GM21447 (cell line): Measurements from ENCODE around the gene GPR157.

ENCODE experiments used
- ATAC-seq: cut with Tn5 transposase; IDR thresholded peaks from one replicate; pipeline ENCODE4 v1.9.1; 2021; ENCODE audit not compliant: unreplicated experiment

GPR157 gene

DNA sequence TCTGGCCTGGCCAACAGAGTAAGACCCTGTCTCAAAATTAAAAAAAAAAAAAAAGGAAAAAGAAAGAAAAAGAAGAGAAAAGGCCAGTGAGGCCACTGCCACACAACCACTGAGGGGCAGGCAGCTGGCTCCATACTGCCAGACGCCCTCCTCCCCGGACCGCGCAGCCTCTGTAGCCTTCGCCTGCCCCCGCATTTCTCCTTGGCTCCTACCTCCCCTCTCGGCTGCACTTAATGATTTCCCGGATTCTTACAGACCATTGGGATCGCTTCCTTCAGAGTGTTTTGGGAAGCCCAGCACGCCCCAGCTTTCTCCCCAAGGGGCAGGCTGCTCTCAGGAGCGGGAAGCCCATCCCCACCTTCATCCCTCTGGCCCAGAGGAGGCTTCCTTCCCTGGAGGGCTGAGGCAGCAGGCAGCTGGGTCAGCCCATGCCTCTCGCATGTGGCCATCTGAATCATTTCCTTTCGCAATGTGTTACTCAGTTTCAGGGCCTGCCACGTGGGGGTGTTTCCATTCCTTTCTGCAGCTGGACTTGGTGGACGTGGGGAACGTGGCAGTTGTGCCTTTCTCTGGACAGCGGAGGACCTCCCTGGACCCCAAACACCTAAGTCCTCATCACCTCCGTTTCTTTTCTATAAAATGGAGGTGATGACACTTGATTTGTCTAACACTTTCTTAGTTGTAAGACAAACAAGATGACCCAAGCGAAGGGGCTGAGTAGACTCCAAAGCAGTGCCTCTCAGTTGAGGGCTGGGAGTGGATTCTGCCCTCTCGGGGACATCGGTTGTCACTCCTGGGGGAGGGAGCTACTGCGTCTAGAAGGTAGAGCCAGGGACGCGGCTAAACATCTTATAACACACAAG, 61.7 kb downstream of the GPR157 start:
- no peak for ATAC-seq

- ATAC-seq, result no peak
Measured at GRCh38 chr1:9065213-9065751, 63.6 kb downstream of the GPR157 start.

- ATAC-seq, result no peak
Measured at GRCh38 chr1:9062846-9063245, 66.1 kb downstream of the GPR157 start.

DNA sequence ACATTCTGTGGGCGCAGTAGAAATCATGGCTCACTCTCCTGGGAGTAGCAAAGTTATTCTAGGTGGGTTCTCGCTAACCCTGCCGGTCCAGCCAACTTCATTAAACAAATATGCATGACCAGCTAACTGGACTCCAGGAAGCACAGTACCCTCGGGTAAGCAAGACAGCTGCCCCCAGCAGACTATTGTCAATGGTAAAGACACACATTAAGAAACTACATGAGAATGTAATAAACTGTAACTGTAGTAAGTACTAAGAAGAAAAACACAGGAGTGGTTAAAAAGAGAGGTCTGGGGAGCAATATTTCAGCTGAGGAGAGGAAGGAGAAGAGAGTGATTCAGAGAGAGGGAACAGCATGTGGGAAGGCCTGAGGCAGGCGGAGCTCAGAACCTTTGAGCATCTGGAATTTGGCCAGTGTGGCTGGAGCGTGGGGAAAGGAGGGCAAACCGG, 66.9 kb downstream of the GPR157 start:
- no peak for ATAC-seq

- ATAC-seq, result no peak
Measured at GRCh38 chr1:9061252-9061960, 67.5 kb downstream of the GPR157 start.

DNA sequence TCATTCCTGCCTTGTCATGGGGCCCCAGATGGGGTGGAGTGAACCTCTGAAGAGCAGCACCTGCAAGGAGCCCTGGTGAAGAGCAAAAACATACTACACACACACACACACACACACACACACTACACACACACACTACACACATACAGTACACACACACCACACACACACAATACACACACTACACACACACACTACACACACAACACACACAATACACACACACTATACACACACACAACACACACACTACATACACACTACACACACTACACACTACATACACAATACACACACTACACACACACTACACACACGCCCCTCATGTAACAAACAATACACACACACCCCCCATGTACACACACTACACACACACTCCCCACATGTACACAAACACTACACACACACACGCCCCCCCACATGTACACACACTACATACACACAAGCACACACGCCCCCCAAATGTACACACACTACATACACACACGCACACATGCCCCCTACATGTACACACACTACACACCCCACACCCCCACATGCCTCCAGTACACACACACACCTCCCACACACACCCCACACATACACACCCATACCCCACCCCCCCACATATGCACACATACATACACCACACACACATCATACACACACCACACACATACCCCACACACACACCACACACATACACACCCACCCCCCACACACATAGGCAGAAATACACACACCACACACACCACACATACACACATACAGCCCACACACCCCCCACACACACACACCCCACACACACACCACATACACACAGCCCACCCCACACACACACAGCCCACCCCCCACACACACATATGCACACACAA, 68.8 kb downstream of the GPR157 start:
- ATAC-seq, result no peak

- no peak for ATAC-seq
Measured at GRCh38 chr1:9058465-9058864, 70.4 kb downstream of the GPR157 start.

- no peak for ATAC-seq
Measured at GRCh38 chr1:9057851-9058250, 71.1 kb downstream of the GPR157 start.

DNA sequence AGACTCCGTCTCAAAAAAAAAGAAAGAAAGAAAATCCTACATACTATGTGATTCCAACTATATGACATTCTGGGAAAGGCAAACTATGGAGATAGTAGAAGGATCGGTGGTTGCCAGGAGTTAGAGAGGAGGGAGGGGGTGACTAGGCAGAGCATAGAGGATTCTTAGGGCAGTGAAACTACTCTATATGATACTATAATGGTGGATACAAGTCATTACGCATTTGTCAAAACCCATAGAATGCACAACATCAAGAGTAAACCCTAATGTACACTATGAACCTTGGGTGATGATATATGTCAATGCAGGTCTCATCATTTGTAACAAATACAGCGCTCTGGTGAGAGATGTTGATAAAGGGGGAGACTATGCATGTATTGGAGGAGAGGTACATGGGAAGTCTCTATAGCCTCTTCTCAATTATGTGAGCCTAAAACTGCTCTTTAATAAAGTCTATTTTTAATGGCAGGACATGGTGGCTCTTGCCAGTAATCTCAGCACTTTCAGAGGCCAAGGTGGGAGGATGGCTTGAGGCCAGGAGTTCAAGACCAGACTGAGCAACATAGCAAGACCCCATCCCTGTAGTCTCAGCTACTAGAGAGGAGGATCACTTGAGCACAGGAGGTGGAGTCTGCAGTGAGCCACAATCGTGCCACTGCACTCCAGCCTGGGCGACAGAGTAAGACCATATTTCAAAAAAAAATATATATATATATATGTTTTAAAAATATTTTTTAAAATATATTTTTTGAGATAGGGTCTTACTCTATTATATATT, 76.4 kb downstream of the GPR157 start:
- ATAC-seq, result no peak

GRCh38 chr1:9051379-9051778, 77.5 kb downstream of the GPR157 start:
- ATAC-seq, result no peak

DNA sequence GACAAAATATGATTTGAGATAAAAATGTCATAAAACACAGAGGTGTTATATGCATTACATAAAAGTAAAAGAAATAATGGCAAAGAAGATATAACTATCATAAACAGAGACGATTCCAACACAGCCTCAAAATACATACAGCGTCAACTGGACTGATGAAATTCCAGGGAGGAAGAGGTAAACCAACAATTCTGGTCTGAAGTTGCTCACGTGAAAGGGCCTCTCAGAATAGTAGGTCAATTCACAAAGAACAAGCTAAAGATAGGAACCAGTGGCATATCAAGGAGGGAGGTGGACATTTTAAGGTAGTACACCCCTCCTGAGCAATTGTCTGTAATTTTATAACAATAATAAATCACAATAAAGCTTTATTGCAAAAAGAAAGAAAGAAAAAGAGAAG, 78.1 kb downstream of the GPR157 start:
- no peak for ATAC-seq
